ENCODE data around the gene ARSD.
"Not testable (repeated sequence)": the region's sequence is repeated elsewhere in the genome, so short reads cannot be mapped to it uniquely, and the experiment has no call there.

Gene ARSD

GRCh38 chrX:2958199-2958598 is 29.1 kb upstream of the ARSD start:
- DNase-seq (ENCODE audit: extremely low read depth, low read depth), result no peak
- no peak overlapping the region for H3K4me3 ChIP-seq (replicated peaks; ENCODE audit: low read depth, low read length)
- TF ChIP-seq, protein P1, sequence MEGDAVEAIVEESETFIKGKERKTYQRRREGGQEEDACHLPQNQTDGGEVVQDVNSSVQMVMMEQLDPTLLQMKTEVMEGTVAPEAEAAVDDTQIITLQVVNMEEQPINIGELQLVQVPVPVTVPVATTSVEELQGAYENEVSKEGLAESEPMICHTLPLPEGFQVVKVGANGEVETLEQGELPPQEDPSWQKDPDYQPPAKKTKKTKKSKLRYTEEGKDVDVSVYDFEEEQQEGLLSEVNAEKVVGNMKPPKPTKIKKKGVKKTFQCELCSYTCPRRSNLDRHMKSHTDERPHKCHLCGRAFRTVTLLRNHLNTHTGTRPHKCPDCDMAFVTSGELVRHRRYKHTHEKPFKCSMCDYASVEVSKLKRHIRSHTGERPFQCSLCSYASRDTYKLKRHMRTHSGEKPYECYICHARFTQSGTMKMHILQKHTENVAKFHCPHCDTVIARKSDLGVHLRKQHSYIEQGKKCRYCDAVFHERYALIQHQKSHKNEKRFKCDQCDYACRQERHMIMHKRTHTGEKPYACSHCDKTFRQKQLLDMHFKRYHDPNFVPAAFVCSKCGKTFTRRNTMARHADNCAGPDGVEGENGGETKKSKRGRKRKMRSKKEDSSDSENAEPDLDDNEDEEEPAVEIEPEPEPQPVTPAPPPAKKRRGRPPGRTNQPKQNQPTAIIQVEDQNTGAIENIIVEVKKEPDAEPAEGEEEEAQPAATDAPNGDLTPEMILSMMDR (IDR thresholded peaks at IDR 0.05; ENCODE audit: low read depth, low read length, missing control alignments), result no peak

DNA sequence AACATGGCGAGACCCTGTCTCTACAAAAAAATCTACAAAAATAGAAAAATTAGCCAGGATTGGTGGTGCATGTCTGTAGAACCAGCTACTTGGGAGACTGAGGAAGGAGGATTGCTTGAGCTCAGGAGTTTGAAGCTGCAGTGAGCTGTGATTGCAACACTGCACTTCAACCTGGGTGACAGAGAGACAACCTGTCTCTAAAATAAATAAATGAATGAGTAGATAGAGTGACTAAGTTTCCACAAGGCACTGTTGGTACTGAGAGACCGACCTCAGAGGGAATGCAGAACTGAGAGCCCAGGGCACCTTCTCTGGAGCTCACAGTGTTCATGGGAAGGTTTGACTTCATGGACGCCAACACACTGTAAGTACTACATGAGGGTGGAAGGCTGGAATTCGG is 26.7 kb upstream of the ARSD start:
- H3K4me3 ChIP-seq (replicated peaks; ENCODE audit: low read depth, low read length), result no peak overlapping the region
- DNase-seq (ENCODE audit: extremely low read depth, low read depth), result no peak
- TF ChIP-seq, protein P1 (IDR thresholded peaks at IDR 0.05; ENCODE audit: low read depth, low read length, missing control alignments), result no peak

- TF ChIP-seq, protein P1 (IDR thresholded peaks at IDR 0.05; ENCODE audit: low read depth, low read length, missing control alignments), result no peak
- no peak for DNase-seq (ENCODE audit: extremely low read depth, low read depth)
- H3K4me3 ChIP-seq (replicated peaks; ENCODE audit: low read depth, low read length), result no peak overlapping the region
Observed at GRCh38 chrX:2955281-2955680, 26.1 kb upstream of the ARSD start.

DNA sequence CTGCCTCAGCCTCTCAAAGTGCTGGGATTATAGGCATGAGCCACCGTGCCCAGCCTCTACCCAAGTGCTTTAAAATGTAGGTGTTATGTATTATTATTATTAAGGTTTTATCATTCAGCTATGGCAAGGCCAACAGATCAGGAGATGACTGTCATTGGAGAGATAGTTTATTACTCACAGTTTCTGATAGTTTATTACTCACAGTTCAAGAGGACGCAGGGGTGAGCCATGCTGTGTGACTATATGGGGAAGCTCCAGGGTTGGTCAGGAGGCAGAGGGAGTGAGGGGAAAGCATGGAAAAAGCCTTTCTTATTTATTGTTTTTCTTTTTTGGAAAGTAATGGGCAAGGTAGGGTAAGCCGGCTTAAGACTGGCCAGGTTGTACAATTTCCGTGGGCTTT is 25.4 kb upstream of the ARSD start:
- TF ChIP-seq, protein P1 (IDR thresholded peaks at IDR 0.05; ENCODE audit: low read depth, low read length, missing control alignments), result no peak
- DNase-seq (ENCODE audit: extremely low read depth, low read depth), result no peak
- no peak overlapping the region for H3K4me3 ChIP-seq (replicated peaks; ENCODE audit: low read depth, low read length)

- H3K4me3 ChIP-seq (replicated peaks; ENCODE audit: low read depth, low read length); DNase-seq (ENCODE audit: extremely low read depth, low read depth): not testable (repeated sequence)
Observed at GRCh38 chrX:2937942-2938341, 8.8 kb upstream of the ARSD start.

DNA sequence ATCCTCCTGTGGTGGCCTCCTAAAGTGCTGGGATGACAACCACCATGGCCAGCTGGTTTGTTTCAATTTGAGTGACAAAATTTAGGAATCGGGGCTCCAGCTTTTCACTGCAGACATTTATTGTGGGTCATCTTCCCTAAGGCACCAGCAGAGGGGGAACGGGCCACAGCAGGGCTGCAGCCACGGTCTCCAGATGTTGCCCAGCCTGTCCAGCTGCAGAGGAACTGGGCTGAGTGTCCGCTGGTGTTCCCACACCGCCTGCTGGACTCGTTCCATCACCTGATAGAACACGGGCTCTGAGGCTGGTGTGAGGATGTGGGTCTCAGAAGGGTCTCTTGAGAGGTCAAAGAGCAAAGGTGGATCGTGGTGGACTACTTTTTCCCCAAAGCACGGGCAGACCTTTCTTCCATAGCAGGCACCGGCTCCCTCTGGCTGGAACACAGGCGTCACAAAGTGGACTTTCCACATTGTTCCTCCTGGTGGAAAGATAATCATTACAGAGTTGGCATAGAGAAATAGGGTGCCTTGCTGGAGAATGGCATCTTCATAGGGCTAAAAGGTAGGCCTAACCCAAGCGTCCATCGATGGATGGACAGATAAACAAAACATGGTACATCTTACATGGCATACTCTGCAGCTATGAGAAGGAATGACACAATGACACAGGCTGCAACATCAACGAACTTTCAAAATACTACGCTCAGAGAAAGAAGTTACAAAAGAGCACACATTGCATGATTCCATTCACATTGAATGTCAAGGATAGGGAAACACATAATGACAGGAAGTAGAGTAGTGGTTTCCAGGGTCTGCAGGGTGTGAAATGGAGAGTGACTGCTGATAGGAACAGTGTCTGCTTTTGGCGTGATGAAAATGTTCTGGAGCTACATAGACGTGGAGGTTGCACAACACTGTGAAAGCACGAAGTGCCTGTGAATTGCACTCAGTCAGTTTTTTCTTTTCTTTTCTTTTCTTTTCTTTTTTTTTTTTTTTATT is 5.9 kb upstream of the ARSD start:
- DNase-seq (ENCODE audit: extremely low read depth, low read depth), result no peak
- H3K4me3 ChIP-seq (replicated peaks; ENCODE audit: low read depth, low read length), result no peak overlapping the region
- TF ChIP-seq, protein P1 (IDR thresholded peaks at IDR 0.05; ENCODE audit: low read depth, low read length, missing control alignments), result no peak

GRCh38 chrX:2933125-2933900 is 4.2 kb upstream of the ARSD start:
- DNase-seq (ENCODE audit: extremely low read depth, low read depth), result no peak
- H3K4me3 ChIP-seq (replicated peaks; ENCODE audit: low read depth, low read length), result no peak overlapping the region
- TF ChIP-seq, protein P1 (IDR thresholded peaks at IDR 0.05; ENCODE audit: low read depth, low read length, missing control alignments), result no peak
